Hematopoietic multipotent progenitor cell (in vitro differentiated cells): Measurements from ENCODE around the gene DDX55. TPM values are rescaled to one million over a fixed set of nuclear protein-coding genes. Genes with fewer than 3 reads are reported as not detected.
"Not testable (repeated sequence)": the region's sequence is repeated elsewhere in the genome, so short reads cannot be mapped to it uniquely, and the experiment has no call there.

Experiments used
- DNase-seq, 3 donors: peaks; one replicate each; pipeline ENCODE4 v3.0.0-alpha.2; 2011 to 2015; ENCODE audit warnings: low read depth in 2 of 3, low spot score in 2 of 3
- total RNA-seq: library from RNA; depleted of rRNA; stranded (reverse); fragments of >200 nt; gene quantifications from one replicate; pipeline ENCODE4 v1.2.3, GENCODE V29; 2012

Gene DDX55
- 15.6 TPM for total RNA-seq

GRCh38 chr12:123601602-123602489 lies at the start of gene DDX55:
Gene DDX55 (plus strand): TSS chr12:123602099. CDS start chr12:123602149, 50 bp downstream.
- peak; percentile 82 to 90 (median 90) for DNase-seq

- DNase-seq, result not testable (repeated sequence)
Measured at GRCh38 chr12:123554136-123554535, 47.8 kb upstream of the DDX55 start.

GRCh38 chr12:123554843-123555242 lies 47.1 kb upstream of the DDX55 start:
- not testable (repeated sequence) for DNase-seq

GRCh38 chr12:123558487-123558886 lies 43.4 kb upstream of the DDX55 start:
- not testable (repeated sequence) for DNase-seq

GRCh38 chr12:123559468-123559867 lies 42.4 kb upstream of the DDX55 start:
- DNase-seq, result peak in 1 of 3 donors; percentile 26

- no peak for DNase-seq
Measured at GRCh38 chr12:123571343-123571813, 30.5 kb upstream of the DDX55 start.

- no peak for DNase-seq
Measured at GRCh38 chr12:123572391-123572790, 29.5 kb upstream of the DDX55 start.

- no peak for DNase-seq
Measured at GRCh38 chr12:123573870-123574269, 28.0 kb upstream of the DDX55 start.

GRCh38 chr12:123576611-123577010 lies 25.3 kb upstream of the DDX55 start:
- DNase-seq, result no peak

GRCh38 chr12:123578243-123578642 lies 23.7 kb upstream of the DDX55 start:
- no peak for DNase-seq

- DNase-seq, result not testable (repeated sequence)
Measured at GRCh38 chr12:123578829-123579228, 23.1 kb upstream of the DDX55 start.

- DNase-seq, result no peak
Measured at GRCh38 chr12:123580772-123581171, 21.1 kb upstream of the DDX55 start.

GRCh38 chr12:123591702-123592481 lies 10.0 kb upstream of the DDX55 start:
- DNase-seq, result no peak

- no peak for DNase-seq
Measured at GRCh38 chr12:123595729-123596128, 6.2 kb upstream of the DDX55 start.

GRCh38 chr12:123597100-123597499 lies 4.8 kb upstream of the DDX55 start:
- no peak for DNase-seq

- DNase-seq, result no peak
Measured at GRCh38 chr12:123598522-123598921, 3.4 kb upstream of the DDX55 start.

- DNase-seq, result no peak
Measured at GRCh38 chr12:123599310-123599709, 2.6 kb upstream of the DDX55 start.

GRCh38 chr12:123599721-123600120 lies 2.2 kb upstream of the DDX55 start:
- DNase-seq, result no peak

GRCh38 chr12:123602651-123603195 lies 824 bp downstream of the DDX55 start:
- no peak for DNase-seq

- DNase-seq, result not testable (repeated sequence)
Measured at GRCh38 chr12:123603495-123603894, 1.6 kb downstream of the DDX55 start.

GRCh38 chr12:123607756-123608155 lies 5.9 kb downstream of the DDX55 start:
- no peak for DNase-seq
